DMS114 treated with DMSO at 0.1 percent for 48 hours (cell line): Measurements from ENCODE around the gene FGFR3.

Experiments used
- DNase-seq: peaks from one replicate; lab custom pipeline; 2025; ENCODE audit not compliant: unreplicated experiment; lab: John Stamatoyannopoulos, UW

Gene FGFR3

GRCh38 chr4:1786544-1787362 is 6.3 kb upstream of the FGFR3 start:
- DNase-seq, result no peak

GRCh38 chr4:1787411-1788077 is 5.5 kb upstream of the FGFR3 start:
- no peak for DNase-seq

GRCh38 chr4:1788254-1788973 is 4.7 kb upstream of the FGFR3 start:
- no peak for DNase-seq

GRCh38 chr4:1789552-1789951 is 3.5 kb upstream of the FGFR3 start:
- DNase-seq, result no peak

GRCh38 chr4:1790005-1790404 is 3.1 kb upstream of the FGFR3 start:
- DNase-seq, result no peak

GRCh38 chr4:1792158-1792831 is 798 bp upstream of the FGFR3 start:
- no peak for DNase-seq

GRCh38 chr4:1793496-1793840 is 375 bp downstream of the FGFR3 start:
- no peak for DNase-seq

- no peak for DNase-seq
These were observed 1.1 kb downstream of the FGFR3 start for GRCh38 chr4:1793940-1794808.

- DNase-seq, result no peak
These were observed 1.8 kb downstream of the FGFR3 start for GRCh38 chr4:1794809-1795298.

- DNase-seq, result no peak
These were observed 2.5 kb downstream of the FGFR3 start for GRCh38 chr4:1795299-1796195.

- DNase-seq, result no peak
These were observed 3.6 kb downstream of the FGFR3 start for GRCh38 chr4:1796486-1797204.

GRCh38 chr4:1797298-1797860 is 4.3 kb downstream of the FGFR3 start:
- no peak for DNase-seq

GRCh38 chr4:1797861-1798579 is 4.9 kb downstream of the FGFR3 start:
- DNase-seq, result no peak

- DNase-seq, result no peak
These were observed 5.7 kb downstream of the FGFR3 start for GRCh38 chr4:1798580-1799386.

- DNase-seq, result no peak
These were observed 6.6 kb downstream of the FGFR3 start for GRCh38 chr4:1799387-1800375.

GRCh38 chr4:1800805-1801204 is 7.7 kb downstream of the FGFR3 start:
- DNase-seq, result no peak
